Sigmoid colon (tissue), 7 donors: ENCODE data around the gene MRAS. TPM values are rescaled to one million over a fixed set of nuclear protein-coding genes. Genes with fewer than 3 reads are reported as not detected.

Experiments
- DNase-seq: peaks from one replicate; pipeline ENCODE4 v3.0.0-alpha.2; 2019
- H3K27ac ChIP-seq, 4 donors: fragments of 200-600 bp; sonication (generic); one replicate each; pipeline ENCODE4 v1.5.1; 2016 to 2019; ENCODE audit warnings: mild to moderate bottlenecking in 1 of 4
- H3K27me3 ChIP-seq, 3 donors: fragments of 200-600 bp; sonication (generic); one replicate each; pipeline ENCODE4 v1.5.1; 2019; ENCODE audit warnings: mild to moderate bottlenecking in 1 of 3
- H3K36me3 ChIP-seq, 4 donors: fragments of 200-600 bp; sonication (generic); one replicate each; pipeline ENCODE4 v1.5.1; 2016 to 2019
- H3K4me1 ChIP-seq, 4 donors: fragments of 200-600 bp; sonication (generic); one replicate each; pipeline ENCODE4 v1.5.1; 2017 to 2019
- H3K4me3 ChIP-seq, 4 donors: fragments of 200-600 bp; sonication (generic); one replicate each; pipeline ENCODE4 v1.5.1; 2017 to 2019; ENCODE audit warnings: mild to moderate bottlenecking in 2 of 4, moderate library complexity in 1 of 4
- H3K9me3 ChIP-seq, 4 donors: fragments of 200-600 bp in 3 of 4; sonication (generic) in 3 of 4; one replicate each; pipeline versions ENCODE4 v1.5.1 to v1.6.1; 2013 to 2019
- CTCF ChIP-seq, 4 experiments: fragments of 450-650 bp in 3 of 4; fragments of 200-600 bp in 1 of 4; IDR thresholded peaks; one replicate each; pipeline ENCODE4 v1.5.1; 2016 to 2019; ENCODE audit warnings: antibody characterized with exemption in 4 of 4, mild to moderate bottlenecking in 3 of 4, moderate library complexity in 2 of 4
- EP300 ChIP-seq, 4 donors: sonication (generic); formaldehyde crosslinking; IDR thresholded peaks; one replicate each; pipeline ENCODE4 v1.6.1; 2017; ENCODE audit warnings: antibody characterized with exemption in 4 of 4
- POLR2A ChIP-seq, 2 donors: fragments of 450-650 bp; IDR thresholded peaks; one replicate each; pipeline ENCODE4 v1.6.1; 2016; ENCODE audit warnings: antibody characterized with exemption in 2 of 2, mild to moderate bottlenecking in 2 of 2, moderate library complexity in 2 of 2
- POLR2AphosphoS5 ChIP-seq, 4 donors: sonication (generic); formaldehyde crosslinking; IDR thresholded peaks; one replicate each; pipeline ENCODE4 v1.6.1; 2017; ENCODE audit warnings: antibody characterized with exemption in 4 of 4
- WGBS, 2 donors: extraction: QIAGEN DNeasy Blood & Tissue Kit; methylation state at CpG; one replicate each; pipeline ENCODE4 v1.1.7; 2013; 5-methylcytosine and 5-hydroxymethylcytosine counted together
- intact Hi-C: fragments of 100-400 bp; cut with DNase I; formaldehyde crosslinking; loops from one replicate; pipeline ENCODE4 v1.15.1; 2023
- polyA plus RNA-seq, 3 donors: library from polyadenylated mRNA; stranded (reverse); fragments of 200-250 nt; gene quantifications; one replicate each; pipeline ENCODE4 v1.2.3, GENCODE V29; 2013
- total RNA-seq, 4 donors: library from RNA; depleted of rRNA; stranded (reverse); fragments of >200 nt; gene quantifications; one replicate each; pipeline ENCODE4 v1.1.0, GENCODE V29; 2016
- donor health status: healthy with polysubstance abuse.
- donor health status: Bipolar disorder and iron deficiency.
- donor health status: healthy.

Gene MRAS
- total and polyA plus RNA-seq, 7 donors: 3.5 to 36.8 (median 24.4) TPM

- TF ChIP-seq POLR2AphosphoS5 (IDR thresholded peaks at IDR 0.05): peak in 2 of 4 donors; percentile 45 to 61
- no peak for TF ChIP-seq EP300 (IDR thresholded peaks at IDR 0.05)
- no peak for TF ChIP-seq POLR2A (IDR thresholded peaks at IDR 0.05)
- peak in 3 of 4 experiments; percentile 25 to 59 (median 54) for TF ChIP-seq CTCF (IDR thresholded peaks at IDR 0.05)
- Histone ChIP-seq H3K4me1 (peaks cover 0 to 16% (median 7%) of the 10 kb centered on the region in 4 donors), H3K27ac (peak within 1 kb of the TSS; percentile 54 to 69 (median 58)), H3K9me3 (no peaks in the 10 kb centered on the region), H3K27me3 (no peaks in the 10 kb centered on the region), H3K4me3 (peak within 1 kb of the TSS; percentile 51 to 71 (median 62)), H3K36me3 (no peaks in the 10 kb centered on the region)
- intact Hi-C loops: loop anchor here (1.0 to 2.0 kb wide), 2 partner anchors 19 to 143 kb away; partner anchors contain the start of genes ARMC8 and MRAS
- WGBS, 2 donors: 0% methylated on average over 62 of the region's 62 CpGs
- DNase-seq: peak; percentile 93
Observed at GRCh38 chr3:138329127-138329983, 19.0 kb upstream of the MRAS start, which contains the start of gene NME9. TSS of gene NME9 (minus strand) at chr3:138329851. CDS start at chr3:138329335, 516 bp downstream.

GRCh38 chr3:138329984-138330293 is 18.4 kb upstream of the MRAS start:
- Histone ChIP-seq H3K4me1 (peaks cover 0 to 16% (median 7%) of the 10 kb centered on the region in 4 donors), H3K36me3 (no peaks in the 10 kb centered on the region), H3K4me3 (peak overlapping the region; percentile 51 to 71 (median 62)), H3K9me3 (no peaks in the 10 kb centered on the region), H3K27ac (peak overlapping the region; percentile 54 to 69 (median 58)), H3K27me3 (no peaks in the 10 kb centered on the region)
- WGBS, 2 donors: 6 to 11% methylated on average over 7 of the region's 7 CpGs
- intact Hi-C loops: loop anchor here (1.0 to 5.0 kb wide), 4 partner anchors 18 to 143 kb away; partner anchors contain the start of genes ARMC8, ESYT3 and MRAS
- no peak for TF ChIP-seq POLR2AphosphoS5 (IDR thresholded peaks at IDR 0.05)
- no peak for TF ChIP-seq POLR2A (IDR thresholded peaks at IDR 0.05)
- DNase-seq: no peak

GRCh38 chr3:138331143-138331894 is 17.1 kb upstream of the MRAS start:
- no peak for DNase-seq
- WGBS, 2 donors: 79 to 92% methylated on average over 6 of the region's 6 CpGs

GRCh38 chr3:138332472-138333073 is 15.8 kb upstream of the MRAS start:
- no peak for DNase-seq
- no peaks in the 10 kb centered on the region for H3K27me3 ChIP-seq
- TF ChIP-seq POLR2AphosphoS5 (IDR thresholded peaks at IDR 0.05): no peak
- peak in 3 of 4 experiments; percentile 6 to 58 (median 44) for TF ChIP-seq CTCF (IDR thresholded peaks at IDR 0.05)
- no peak for TF ChIP-seq POLR2A (IDR thresholded peaks at IDR 0.05)
- TF ChIP-seq EP300 (IDR thresholded peaks at IDR 0.05): no peak
- H3K36me3 ChIP-seq: no peaks in the 10 kb centered on the region
- intact Hi-C loops: loop anchor here (5.0 kb wide), 2 partner anchors 50 to 100 kb away; partner anchors contain the start of gene ESYT3
- WGBS, 2 donors: 45 to 54% methylated on average over 4 of the region's 4 CpGs
- no peak overlapping the region for H3K4me3 ChIP-seq
- H3K9me3 ChIP-seq: no peaks in the 10 kb centered on the region
- no peak overlapping the region for H3K27ac ChIP-seq
- H3K4me1 ChIP-seq: peaks cover 0 to 16% (median 7%) of the 10 kb centered on the region in 4 donors

More at GRCh38 chr3:138331143-138331894, 17.1 kb upstream of the MRAS start:
- H3K27ac ChIP-seq: no peak overlapping the region
- peaks cover 0 to 16% (median 7%) of the 10 kb centered on the region in 4 donors for H3K4me1 ChIP-seq
- intact Hi-C loops: loop anchor here (5.0 kb wide), 2 partner anchors 51 to 101 kb away; partner anchors contain the start of gene ESYT3
- no peak for TF ChIP-seq CTCF (IDR thresholded peaks at IDR 0.05)
- no peak for TF ChIP-seq EP300 (IDR thresholded peaks at IDR 0.05)
- TF ChIP-seq POLR2AphosphoS5 (IDR thresholded peaks at IDR 0.05): no peak
- TF ChIP-seq POLR2A (IDR thresholded peaks at IDR 0.05): no peak
- no peaks in the 10 kb centered on the region for H3K27me3 ChIP-seq
- no peak overlapping the region for H3K4me3 ChIP-seq
- no peaks in the 10 kb centered on the region for H3K9me3 ChIP-seq
- no peaks in the 10 kb centered on the region for H3K36me3 ChIP-seq
